ENCODE measurements around the gene CRBN.
A peak's percentile ranks its signal among the peaks of the same experiment; 100 is the strongest.

CRBN gene

GRCh38 chr3:3179407-3180094 is at the start of gene CRBN:
Gene CRBN, minus strand, starts transcription at chr3:3179691. Its CDS starts 4 bp downstream, at chr3:3179687.
- DNase-seq (ENCODE audit: low read depth): peak; percentile 83

- DNase-seq (ENCODE audit: low read depth): no peak
These were observed 48.1 kb upstream of the CRBN start for GRCh38 chr3:3227640-3228039.

DNA sequence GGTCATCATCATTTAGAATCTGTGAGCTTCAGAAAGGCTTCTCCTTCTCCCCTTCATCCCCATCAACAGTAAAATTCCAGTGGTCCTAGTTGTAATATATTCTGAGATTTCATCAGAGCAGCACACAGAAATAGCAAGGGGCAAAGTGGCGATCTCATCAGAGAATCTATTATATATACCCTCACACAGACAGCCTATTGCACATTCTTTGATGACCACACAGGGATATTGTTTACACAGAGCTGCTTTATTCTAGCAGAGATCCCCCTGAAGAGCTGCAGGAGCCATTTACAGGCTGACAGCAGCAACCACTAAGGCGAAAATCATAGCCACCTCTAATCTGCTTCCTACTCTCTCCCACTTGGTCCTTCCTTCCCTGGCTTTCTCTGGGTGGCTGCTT is 42.0 kb upstream of the CRBN start:
- DNase-seq (ENCODE audit: low read depth): no peak

DNA sequence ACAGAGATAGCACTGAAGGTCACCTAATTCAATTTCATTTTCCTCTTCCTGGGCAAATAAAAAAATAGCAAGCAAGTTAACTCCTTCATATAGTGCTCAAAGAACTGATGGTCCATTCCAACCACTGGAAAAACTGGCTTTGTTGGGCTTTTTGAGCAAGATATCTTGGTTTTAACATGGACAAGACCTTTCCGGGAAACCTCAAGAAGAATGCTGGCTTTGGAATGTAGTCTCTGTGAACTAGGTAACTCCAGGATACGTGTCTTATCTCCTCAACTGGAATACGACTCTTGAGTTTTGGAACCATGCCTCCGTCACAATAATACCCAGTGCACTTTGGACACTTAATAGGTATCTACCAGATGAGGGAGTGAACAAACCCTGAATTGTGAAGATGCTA is 36.9 kb upstream of the CRBN start:
- DNase-seq (ENCODE audit: low read depth): no peak

DNA sequence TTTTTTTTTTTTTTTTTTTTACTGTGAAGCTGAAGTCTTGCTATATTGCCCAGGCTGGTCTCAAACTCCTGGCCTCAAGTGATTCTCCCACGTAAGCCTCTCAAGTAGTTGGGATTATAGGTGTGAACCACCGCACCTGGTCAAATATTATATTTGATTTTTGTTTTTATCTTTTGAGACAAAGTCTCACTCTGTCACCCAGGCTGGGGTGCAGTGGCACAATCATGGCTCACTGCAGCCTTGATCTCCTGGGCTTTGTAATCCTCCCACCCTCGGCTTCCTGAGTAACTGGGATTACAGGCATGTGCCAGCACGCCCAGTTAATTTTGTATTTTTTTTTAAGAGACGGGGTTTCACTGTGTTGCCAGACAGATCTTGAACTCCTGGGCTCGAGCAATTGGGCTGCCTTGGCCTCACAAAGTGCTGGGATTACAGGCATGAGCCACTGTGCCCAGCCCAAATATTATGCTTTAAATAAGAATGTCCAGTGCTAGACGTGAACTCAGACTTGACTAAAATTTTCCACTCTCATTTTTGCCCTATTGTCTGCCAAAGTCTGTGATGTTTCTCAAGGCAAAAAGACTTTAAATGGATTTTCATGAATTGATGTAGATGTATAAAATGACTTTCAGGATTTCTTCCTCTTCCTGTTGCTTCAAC is 33.4 kb upstream of the CRBN start:
- DNase-seq (ENCODE audit: low read depth): no peak

GRCh38 chr3:3209714-3210113 is 30.2 kb upstream of the CRBN start:
- DNase-seq (ENCODE audit: low read depth): no peak

DNA sequence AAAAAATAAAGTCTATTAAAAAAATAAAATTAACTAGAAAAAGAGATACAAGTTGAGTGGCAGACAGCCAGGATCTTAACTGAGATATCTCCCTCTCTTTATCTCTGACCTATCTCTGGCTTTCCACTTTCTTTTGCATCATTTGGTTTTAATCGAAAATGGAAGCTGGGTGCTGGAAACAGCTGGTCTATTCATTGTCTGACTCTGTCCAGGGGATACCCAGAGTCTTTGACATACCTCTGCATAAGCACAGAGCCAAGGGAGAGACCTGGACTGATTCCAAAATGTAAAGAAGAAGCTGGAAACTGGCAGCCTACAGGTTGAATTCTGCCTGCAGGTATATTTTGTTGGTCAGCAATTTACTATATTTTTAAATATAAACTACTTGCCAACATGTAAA is 29.6 kb upstream of the CRBN start:
- no peak for DNase-seq (ENCODE audit: low read depth)

DNA sequence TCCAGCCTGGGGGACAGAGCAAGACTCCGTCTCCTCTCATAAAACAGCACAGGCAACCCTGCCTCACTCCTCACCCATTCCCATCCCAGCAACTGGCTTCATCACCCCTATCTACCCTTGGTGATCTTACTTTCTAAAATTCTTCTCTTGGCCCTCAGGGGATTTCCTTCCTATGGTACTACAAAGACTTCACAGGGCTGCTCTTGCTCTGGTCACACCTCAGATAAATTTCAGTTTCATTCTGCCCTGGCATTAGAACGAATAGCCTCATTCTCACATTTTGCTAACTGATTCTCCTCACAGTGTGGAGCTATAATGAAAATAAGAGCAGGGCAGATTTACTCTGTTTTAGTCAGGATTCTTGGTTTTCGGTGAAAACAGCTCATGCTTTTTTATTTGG is 22.1 kb upstream of the CRBN start:
- DNase-seq (ENCODE audit: low read depth): no peak

DNA sequence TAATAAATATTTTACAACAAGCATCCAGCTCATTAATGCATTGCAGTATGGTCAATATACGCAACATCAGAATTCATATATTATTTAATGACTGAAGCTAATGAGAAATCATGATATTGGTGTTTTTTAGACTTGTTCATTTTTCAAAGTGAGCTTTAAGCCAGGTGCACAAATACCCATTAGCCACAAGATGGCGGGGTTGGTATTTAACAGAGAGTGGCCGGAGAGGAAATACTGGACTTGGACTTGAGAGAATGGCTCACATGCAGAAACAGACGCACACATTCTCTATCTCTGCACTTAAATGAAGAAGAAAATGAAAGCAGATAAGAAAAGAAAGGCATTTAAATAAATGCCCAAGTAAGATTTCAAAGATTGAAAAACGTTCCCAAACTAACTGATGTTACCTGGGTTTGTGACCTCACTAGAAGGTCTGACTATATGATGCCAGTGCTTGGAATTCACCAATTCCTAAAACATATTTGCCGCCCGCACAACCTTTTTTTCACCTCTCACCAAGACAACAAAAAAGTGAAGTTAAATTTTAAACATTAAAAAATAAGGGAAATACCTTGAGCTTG is 21.2 kb upstream of the CRBN start:
- no peak for DNase-seq (ENCODE audit: low read depth)

GRCh38 chr3:3199306-3199705 is 19.8 kb upstream of the CRBN start:
- DNase-seq (ENCODE audit: low read depth): no peak

- DNase-seq (ENCODE audit: low read depth): no peak
These were observed 16.8 kb upstream of the CRBN start for GRCh38 chr3:3196148-3196861.

- no peak for DNase-seq (ENCODE audit: low read depth)
These were observed 15.4 kb upstream of the CRBN start for GRCh38 chr3:3194861-3195260.

DNA sequence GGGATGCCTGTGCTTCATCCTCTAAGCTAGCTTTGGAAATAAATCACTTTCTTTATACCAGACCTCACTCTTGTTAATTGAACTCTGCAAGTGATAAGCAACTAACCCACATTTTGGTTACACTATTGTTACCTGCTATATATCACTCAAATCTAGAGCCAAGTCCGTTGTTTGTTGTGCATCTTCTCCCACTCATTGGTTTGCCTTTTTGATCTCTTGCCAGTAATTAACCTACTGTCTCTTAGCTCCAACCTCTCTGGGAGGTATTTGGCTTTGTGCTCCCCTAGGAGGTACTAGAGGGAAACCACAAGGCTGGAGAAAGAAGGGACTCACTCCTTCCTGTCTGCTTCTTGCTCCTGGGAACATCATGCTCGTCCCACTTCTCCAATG is 12.8 kb upstream of the CRBN start:
- no peak for DNase-seq (ENCODE audit: low read depth)

GRCh38 chr3:3191675-3192285 is 12.3 kb upstream of the CRBN start:
- DNase-seq (ENCODE audit: low read depth): no peak

DNA sequence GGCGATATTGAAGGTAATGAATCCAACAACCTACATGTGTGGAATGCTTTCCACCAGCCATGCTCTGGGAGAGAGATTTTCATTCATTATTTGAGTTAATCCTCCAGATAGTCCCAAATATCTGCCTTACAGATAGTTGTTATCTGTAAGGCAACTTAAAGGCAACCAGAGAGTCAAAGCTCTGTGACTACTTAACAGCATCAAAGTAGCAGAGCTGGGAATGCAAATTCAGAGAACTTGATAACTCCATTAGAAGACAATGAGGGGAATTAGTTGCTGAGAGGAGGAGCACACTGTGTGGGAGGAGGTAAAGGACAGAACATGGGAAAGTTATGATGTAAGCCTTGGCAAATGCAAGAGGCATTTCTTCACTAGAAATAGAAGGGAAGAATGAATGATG is 10.5 kb upstream of the CRBN start:
- no peak for DNase-seq (ENCODE audit: low read depth)

DNA sequence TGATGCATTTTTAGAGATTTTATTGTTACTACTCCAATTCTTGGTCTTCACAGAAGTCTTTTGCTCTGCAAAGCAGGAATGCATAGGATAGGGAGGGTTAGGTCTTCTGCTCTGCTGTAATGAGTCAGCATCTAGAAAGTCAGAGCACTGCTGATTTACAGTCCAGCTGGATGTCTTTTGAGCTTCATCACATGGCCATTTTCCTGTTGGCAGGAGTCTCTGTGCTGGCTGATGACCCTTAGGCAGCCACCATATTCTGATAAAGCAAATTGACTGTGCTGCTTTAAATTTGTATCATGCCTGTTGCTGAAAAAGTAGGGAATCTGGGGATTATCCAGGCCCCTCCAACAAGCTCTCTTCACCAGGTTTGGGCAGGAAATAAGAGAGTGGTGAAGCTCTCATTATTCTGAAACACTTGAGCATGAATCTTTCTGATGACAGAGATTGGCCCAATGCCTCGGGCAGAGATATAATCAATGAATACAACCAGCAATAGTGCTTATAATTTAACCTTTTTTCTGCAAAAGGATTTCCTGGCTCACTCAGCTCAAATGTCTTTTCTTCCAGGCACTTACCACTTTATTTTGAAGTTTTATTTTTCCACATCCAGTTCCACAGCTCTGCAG is 9.7 kb upstream of the CRBN start:
- no peak for DNase-seq (ENCODE audit: low read depth)

- no peak for DNase-seq (ENCODE audit: low read depth)
These were observed 5.4 kb upstream of the CRBN start for GRCh38 chr3:3184876-3185275.

GRCh38 chr3:3180456-3180855 is 965 bp upstream of the CRBN start:
- no peak for DNase-seq (ENCODE audit: low read depth)

DNA sequence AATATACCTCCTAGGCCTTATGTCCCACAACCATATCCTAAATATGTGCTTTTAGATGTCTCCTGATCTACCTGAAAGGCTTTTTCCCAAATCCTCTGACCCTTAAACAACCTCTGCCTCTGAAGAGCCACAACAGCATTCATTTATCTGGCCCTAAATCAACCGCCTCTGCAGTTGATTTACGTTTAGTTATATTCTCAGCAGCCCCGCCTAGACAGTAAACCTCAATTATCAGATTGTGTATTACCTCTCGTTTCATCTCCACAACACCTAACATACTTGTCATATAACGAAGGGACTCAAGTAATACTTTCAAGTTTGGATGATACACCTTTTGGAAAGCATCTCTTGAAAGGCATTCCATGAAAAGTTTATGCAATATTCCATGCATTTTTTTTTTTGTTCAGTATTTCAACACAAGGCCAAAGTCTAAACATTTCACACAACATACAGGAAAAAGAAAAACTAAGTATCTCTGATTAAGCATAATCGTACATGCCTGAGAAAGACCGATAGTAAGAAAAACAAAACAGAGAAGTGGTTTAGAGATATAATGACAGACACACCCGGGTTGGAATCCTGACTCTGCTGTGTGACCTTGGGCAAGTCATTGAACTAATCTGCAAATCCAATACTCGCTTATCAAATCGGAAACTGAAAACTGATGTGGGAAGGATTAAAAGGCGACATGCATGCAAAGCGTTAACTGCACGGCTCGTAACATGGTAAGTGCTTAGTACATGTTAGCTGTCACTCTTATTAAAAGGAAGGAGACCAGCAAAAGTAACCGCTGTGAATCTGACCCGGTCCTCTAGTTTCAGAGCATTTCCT is 778 bp downstream of the CRBN start:
- no peak for DNase-seq (ENCODE audit: low read depth)

DNA sequence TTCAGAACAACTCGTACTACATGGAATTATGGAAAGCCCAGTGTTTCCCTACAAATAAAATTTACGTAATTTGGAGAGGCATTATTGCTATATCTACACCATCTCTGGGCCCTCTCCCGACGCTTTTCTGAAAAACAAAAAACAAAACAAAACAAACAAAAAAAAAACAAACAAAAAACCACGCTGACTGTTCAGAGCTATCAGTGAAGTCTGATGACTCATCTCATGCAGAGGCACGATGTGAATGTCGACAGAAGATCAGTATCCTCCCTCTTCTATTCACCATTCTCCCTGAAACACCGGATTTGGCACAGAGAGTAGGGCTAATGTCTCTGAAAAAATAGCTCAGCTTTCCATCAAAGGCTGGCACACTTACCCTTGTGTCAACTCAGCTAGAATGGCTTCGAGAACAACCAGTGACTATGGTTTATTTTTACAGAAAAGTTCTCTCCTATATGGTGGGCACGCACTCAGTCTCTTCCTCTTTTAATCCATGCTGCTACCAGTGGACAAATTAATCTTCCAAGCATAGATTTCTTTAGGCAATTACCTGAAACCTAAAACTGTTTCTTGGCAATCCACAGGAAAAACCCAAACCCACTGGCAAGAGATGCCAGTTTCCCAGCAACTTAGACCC is 1.5 kb downstream of the CRBN start:
- DNase-seq (ENCODE audit: low read depth): no peak

DNA sequence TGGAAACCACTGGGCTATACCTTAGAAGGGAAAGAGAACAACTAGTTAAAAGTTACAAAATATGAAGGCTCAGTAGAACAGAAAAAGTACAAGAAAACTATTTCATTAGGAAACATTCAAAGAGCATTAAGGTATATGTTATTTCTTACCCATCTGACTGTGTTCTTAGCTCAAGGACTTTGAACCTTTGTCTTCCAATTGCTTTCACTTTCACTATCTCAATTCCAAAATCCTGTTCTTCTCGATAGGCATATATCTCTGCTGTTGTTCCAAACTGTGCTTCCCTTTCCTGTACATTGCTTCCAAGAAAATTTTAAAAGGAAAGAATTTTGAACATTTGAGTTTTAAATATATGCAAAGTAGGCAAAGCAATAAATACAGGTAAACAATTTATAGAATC is 6.9 kb downstream of the CRBN start:
- DNase-seq (ENCODE audit: low read depth): no peak
